ENCODE measurements around the gene ARX. TPM values are rescaled to one million over a fixed set of nuclear protein-coding genes. Genes with fewer than 3 reads are reported as not detected.
A peak's percentile ranks its signal among the peaks of the same experiment; 100 is the strongest.

The ARX gene
- total and polyA plus RNA-seq, 2 donors (not counting 3 experiments of a cell fraction or from before 2014, with no cell fraction given), result not detected

DNA sequence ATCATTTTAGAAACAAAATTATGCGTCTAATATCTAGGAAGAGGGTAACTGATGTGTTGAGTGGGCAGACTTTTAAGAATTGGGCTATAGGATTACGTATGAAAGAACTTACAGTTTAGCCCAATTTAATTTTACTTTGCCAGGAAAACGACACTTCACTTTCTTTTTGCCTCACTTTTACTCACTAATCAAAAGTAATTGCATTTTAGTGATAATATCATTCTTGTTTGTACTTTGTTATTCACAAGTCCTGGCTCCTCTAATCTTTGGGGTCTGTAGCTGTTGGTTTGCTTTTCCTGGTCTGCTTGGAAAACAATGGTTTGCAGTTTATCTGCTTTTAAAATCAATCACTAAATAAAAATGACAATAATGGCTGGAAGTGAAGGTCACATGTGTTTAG lies 2.9 kb upstream of the ARX start:
- no peak for TF ChIP-seq MYC (IDR thresholded peaks at IDR 0.05; ENCODE audit: low read depth, low read length)
- TF ChIP-seq, protein P1, sequence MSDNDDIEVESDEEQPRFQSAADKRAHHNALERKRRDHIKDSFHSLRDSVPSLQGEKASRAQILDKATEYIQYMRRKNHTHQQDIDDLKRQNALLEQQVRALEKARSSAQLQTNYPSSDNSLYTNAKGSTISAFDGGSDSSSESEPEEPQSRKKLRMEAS (IDR thresholded peaks at IDR 0.05; ENCODE audit: insufficient read depth, insufficient read length), result no peak
- TF ChIP-seq POLR2A (IDR thresholded peaks at IDR 0.05; ENCODE audit: low read depth, low read length), result no peak
- no peak for TF ChIP-seq JUN (IDR thresholded peaks at IDR 0.05; ENCODE audit: borderline replicate concordance, insufficient read depth, insufficient read length, low read depth)
- no peak for TF ChIP-seq POLR2AphosphoS5 (IDR thresholded peaks at IDR 0.05; ENCODE audit: insufficient read depth, low read depth, low read length)
- no peak for TF ChIP-seq GATA2 (IDR thresholded peaks at IDR 0.05; ENCODE audit: insufficient read depth, insufficient read length, low read depth, low read length)
- TF ChIP-seq EZH2 (IDR thresholded peaks at IDR 0.05; ENCODE audit: borderline replicate concordance, low read depth, low read length, severe bottlenecking), result no peak
- H3K27me3 ChIP-seq (ENCODE audit: control insufficient read depth in 2 of 2, insufficient read depth in 2 of 2, low read length in 2 of 2), result peaks cover 74 to 98% of the 10 kb centered on the region in 2 experiments
- H2AFZ ChIP-seq (ENCODE audit: low read depth, low read length), result no peak overlapping the region
- ChIA-PET POLR2A (no interaction called here), CTCF (no interaction called here)
- H3K79me2 ChIP-seq (ENCODE audit: control insufficient read depth, insufficient read depth, low read length), result no peaks in the 10 kb centered on the region
- H3K27ac ChIP-seq (ENCODE audit: insufficient read depth, low read depth, low read length), result no peak overlapping the region
- H3K4me3 ChIP-seq (replicated peaks in 1 of 3; ENCODE audit: insufficient read depth in 1 of 3, low read depth in 1 of 3, low read length in 3 of 3), result no peak overlapping the region
- dilution Hi-C loops (cut with MboI; ENCODE audit: extremely low pct_ligation_motif_present, low sequenced_read_pairs), result no loop called here
- H3K4me2 ChIP-seq (ENCODE audit: insufficient read depth, low read length), result no peak overlapping the region
- intact Hi-C loops (cut with micrococcal nuclease), result no loop called here
- no peaks in the 10 kb centered on the region for H3K36me3 ChIP-seq (ENCODE audit: control insufficient read depth in 2 of 2, extremely low read depth in 1 of 2, insufficient read depth in 2 of 2, low read length in 2 of 2)
- FAIRE-seq (peak; percentile 74), DNase-seq (ENCODE audit: low read depth, low spot score) (no peak)
- H3K9me3 ChIP-seq (replicated peaks; ENCODE audit: control insufficient read depth, insufficient read depth, low read length), result no peaks in the 10 kb centered on the region
- H4K20me1 ChIP-seq (replicated peaks; ENCODE audit: control insufficient read depth, extremely low read depth, insufficient read depth, low read length), result no peaks in the 10 kb centered on the region
- no peaks in the 10 kb centered on the region for H3K9me1 ChIP-seq (replicated peaks; ENCODE audit: control insufficient read depth, extremely low read depth, insufficient read depth, low read length)
- no peak overlapping the region for H3K9ac ChIP-seq (replicated peaks; ENCODE audit: extremely low read depth, insufficient read depth, low read length)
- BruUV-seq (replicated peaks), result no TSS peak
- peaks cover 2% of the 10 kb centered on the region for H3K4me1 ChIP-seq (ENCODE audit: control insufficient read depth, extremely low read depth, insufficient read depth, low read length)

DNA sequence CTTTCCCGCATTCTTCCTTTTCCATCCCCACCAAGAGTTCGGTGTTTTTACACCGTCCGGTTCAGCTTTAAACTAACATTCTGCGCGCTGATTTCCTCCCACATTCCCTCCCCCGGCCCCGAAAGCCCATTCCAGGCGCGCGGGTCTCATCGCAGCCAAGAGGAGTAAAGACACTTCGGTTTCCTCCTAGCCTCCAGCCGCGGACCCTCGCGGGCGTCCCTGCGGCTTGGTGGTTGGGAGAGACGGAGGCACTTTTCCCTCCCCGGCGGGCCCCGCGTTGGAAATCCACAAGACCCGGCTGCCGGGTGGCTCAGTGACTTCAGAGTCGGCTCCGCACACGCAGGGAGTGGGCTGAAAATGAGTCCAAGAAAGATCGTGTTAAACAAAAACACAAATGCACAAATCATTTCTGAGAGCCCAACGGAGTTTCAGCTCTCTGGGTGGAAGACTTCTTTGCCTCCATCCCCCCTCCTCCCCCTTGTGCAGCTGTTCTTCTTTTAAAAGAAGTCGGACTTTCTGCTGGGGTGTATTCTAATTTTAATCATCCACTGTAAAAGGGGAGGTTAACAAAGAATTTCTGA lies 2.0 kb upstream of the ARX start:
- H3K9me3 ChIP-seq (replicated peaks; ENCODE audit: control insufficient read depth, insufficient read depth, low read length), result no peaks in the 10 kb centered on the region
- no peak for DNase-seq (ENCODE audit: low read depth, low spot score)
- intact Hi-C loops (cut with micrococcal nuclease), result no loop called here
- no peaks in the 10 kb centered on the region for H4K20me1 ChIP-seq (replicated peaks; ENCODE audit: control insufficient read depth, extremely low read depth, insufficient read depth, low read length)
- H3K9me1 ChIP-seq (replicated peaks; ENCODE audit: control insufficient read depth, extremely low read depth, insufficient read depth, low read length), result no peaks in the 10 kb centered on the region
- FAIRE-seq, result peak; percentile 50
- H3K4me3 ChIP-seq (replicated peaks in 1 of 3; ENCODE audit: insufficient read depth in 1 of 3, low read depth in 1 of 3, low read length in 3 of 3), result no peak overlapping the region
- POLR2A ChIA-PET, result no interaction called here
- no peaks in the 10 kb centered on the region for H3K79me2 ChIP-seq (ENCODE audit: control insufficient read depth, insufficient read depth, low read length)
- H3K9ac ChIP-seq (replicated peaks; ENCODE audit: extremely low read depth, insufficient read depth, low read length), result no peak overlapping the region
- dilution Hi-C loops (cut with MboI; ENCODE audit: extremely low pct_ligation_motif_present, low sequenced_read_pairs), result no loop called here
- peaks cover 70 to 95% of the 10 kb centered on the region in 2 experiments for H3K27me3 ChIP-seq (ENCODE audit: control insufficient read depth in 2 of 2, insufficient read depth in 2 of 2, low read length in 2 of 2)
- TF ChIP-seq POLR2AphosphoS5 (IDR thresholded peaks at IDR 0.05; ENCODE audit: insufficient read depth, low read depth, low read length) (no peak), GATA2 (IDR thresholded peaks at IDR 0.05; ENCODE audit: insufficient read depth, insufficient read length, low read depth, low read length) (no peak), JUN (IDR thresholded peaks at IDR 0.05; ENCODE audit: borderline replicate concordance, insufficient read depth, insufficient read length, low read depth) (no peak), POLR2A (IDR thresholded peaks at IDR 0.05; ENCODE audit: low read depth, low read length) (no peak), MYC (IDR thresholded peaks at IDR 0.05; ENCODE audit: low read depth, low read length) (no peak), EZH2 (IDR thresholded peaks at IDR 0.05; ENCODE audit: borderline replicate concordance, low read depth, low read length, severe bottlenecking) (no peak), FOS (IDR thresholded peaks at IDR 0.05; ENCODE audit: borderline replicate concordance, insufficient read depth, low read length) (no peak)
- TF ChIP-seq, protein P2, sequence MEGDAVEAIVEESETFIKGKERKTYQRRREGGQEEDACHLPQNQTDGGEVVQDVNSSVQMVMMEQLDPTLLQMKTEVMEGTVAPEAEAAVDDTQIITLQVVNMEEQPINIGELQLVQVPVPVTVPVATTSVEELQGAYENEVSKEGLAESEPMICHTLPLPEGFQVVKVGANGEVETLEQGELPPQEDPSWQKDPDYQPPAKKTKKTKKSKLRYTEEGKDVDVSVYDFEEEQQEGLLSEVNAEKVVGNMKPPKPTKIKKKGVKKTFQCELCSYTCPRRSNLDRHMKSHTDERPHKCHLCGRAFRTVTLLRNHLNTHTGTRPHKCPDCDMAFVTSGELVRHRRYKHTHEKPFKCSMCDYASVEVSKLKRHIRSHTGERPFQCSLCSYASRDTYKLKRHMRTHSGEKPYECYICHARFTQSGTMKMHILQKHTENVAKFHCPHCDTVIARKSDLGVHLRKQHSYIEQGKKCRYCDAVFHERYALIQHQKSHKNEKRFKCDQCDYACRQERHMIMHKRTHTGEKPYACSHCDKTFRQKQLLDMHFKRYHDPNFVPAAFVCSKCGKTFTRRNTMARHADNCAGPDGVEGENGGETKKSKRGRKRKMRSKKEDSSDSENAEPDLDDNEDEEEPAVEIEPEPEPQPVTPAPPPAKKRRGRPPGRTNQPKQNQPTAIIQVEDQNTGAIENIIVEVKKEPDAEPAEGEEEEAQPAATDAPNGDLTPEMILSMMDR (IDR thresholded peaks at IDR 0.05; ENCODE audit: extremely low read depth in 1 of 2, insufficient read depth in 1 of 2, low read depth in 1 of 2, low read length in 2 of 2), result no peak
- TF ChIP-seq, protein P1 (IDR thresholded peaks at IDR 0.05; ENCODE audit: insufficient read depth, insufficient read length), result no peak
- H3K27ac ChIP-seq (ENCODE audit: insufficient read depth, low read depth, low read length), result no peak overlapping the region
- no TSS peak for BruUV-seq (replicated peaks)
- no peaks in the 10 kb centered on the region for H3K36me3 ChIP-seq (ENCODE audit: control insufficient read depth in 2 of 2, extremely low read depth in 1 of 2, insufficient read depth in 2 of 2, low read length in 2 of 2)
- peaks cover 2% of the 10 kb centered on the region for H3K4me1 ChIP-seq (ENCODE audit: control insufficient read depth, extremely low read depth, insufficient read depth, low read length)
- CTCF ChIA-PET, result no interaction called here
- H2AFZ ChIP-seq (ENCODE audit: low read depth, low read length), result no peak overlapping the region
- H3K4me2 ChIP-seq (ENCODE audit: insufficient read depth, low read length), result no peak overlapping the region
